BE2C (cell line): ENCODE measurements around the gene NEURL1B.

ENCODE experiments used
- DNase-seq: peaks from one replicate; pipeline ENCODE4 v3.0.0-alpha.2; 2020
- H3K27me3 ChIP-seq: fragments of 250-450 bp; sonication (Bioruptor Pico); 2 replicates; pipeline ENCODE4 v1.5.1; 2020; ENCODE audit warnings: mild to moderate bottlenecking
- H3K36me3 ChIP-seq: fragments of 250-450 bp; sonication (Bioruptor Pico); 2 replicates; pipeline ENCODE4 v1.5.1; 2020; ENCODE audit warnings: mild to moderate bottlenecking
- H3K4me1 ChIP-seq: fragments of 250-450 bp; sonication (Bioruptor Pico); 2 replicates; pipeline ENCODE4 v1.5.1; 2020
- H3K4me3 ChIP-seq: 2 replicates; pipeline ENCODE4 v1.5.1; 2011; ENCODE audit warnings: low read depth, low read length
- H3K9me3 ChIP-seq: fragments of 250-450 bp; sonication (Bioruptor Pico); 2 replicates; pipeline ENCODE4 v1.5.1; 2020
- TF ChIP-seq, protein P1 (sequence below): IDR thresholded peaks from 2 replicates; pipeline ENCODE4 v1.5.1; 2012; ENCODE audit warnings: mild to moderate bottlenecking, low read depth, low read length

The NEURL1B gene

DNA sequence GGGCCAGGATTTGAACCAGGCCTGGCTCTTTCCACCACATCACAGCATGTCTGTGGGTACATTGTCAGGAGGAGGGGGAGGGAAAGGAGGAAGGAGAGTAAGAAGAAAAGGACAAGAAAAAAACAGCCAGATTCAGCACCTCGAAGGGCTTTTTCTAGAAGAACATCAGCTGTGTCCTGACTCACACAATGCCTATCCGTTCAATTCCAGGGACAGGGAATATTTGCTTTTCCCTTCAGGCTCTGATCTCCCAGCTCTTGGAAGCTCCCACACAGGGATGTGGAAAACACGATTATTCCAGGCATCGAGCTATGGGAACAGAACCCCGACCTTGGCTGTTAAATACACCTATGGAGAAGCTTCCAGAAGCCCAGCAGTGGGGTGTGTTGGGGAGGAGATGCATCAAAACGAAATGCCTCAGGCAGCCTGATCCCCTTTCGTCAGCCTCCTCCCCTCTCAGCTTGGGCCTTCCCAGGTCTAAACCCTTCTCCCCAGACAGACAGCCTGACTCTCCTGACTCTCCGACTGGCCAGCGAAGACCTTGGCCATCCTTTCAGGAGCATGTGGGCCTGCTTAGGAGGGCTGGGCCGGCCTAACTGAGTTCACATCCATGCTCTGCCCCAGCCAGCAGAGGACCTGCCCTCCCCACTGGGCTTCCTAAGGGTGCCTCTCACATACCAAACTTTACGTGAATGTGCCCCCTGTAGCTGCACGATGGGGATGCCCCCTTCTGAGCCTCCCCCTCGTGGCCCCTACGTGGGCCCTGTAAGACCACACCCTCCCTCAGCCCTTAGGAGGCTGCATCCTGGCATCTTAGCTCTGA lies 54.4 kb downstream of the NEURL1B start:
- Histone ChIP-seq H3K9me3 (no peaks in the 10 kb centered on the region), H3K4me1 (no peaks in the 10 kb centered on the region; the same call in 1 of the 2 replicates), H3K36me3 (no peaks in the 10 kb centered on the region), H3K4me3 (no peak overlapping the region), H3K27me3 (no peaks in the 10 kb centered on the region)
- TF ChIP-seq, protein P1, sequence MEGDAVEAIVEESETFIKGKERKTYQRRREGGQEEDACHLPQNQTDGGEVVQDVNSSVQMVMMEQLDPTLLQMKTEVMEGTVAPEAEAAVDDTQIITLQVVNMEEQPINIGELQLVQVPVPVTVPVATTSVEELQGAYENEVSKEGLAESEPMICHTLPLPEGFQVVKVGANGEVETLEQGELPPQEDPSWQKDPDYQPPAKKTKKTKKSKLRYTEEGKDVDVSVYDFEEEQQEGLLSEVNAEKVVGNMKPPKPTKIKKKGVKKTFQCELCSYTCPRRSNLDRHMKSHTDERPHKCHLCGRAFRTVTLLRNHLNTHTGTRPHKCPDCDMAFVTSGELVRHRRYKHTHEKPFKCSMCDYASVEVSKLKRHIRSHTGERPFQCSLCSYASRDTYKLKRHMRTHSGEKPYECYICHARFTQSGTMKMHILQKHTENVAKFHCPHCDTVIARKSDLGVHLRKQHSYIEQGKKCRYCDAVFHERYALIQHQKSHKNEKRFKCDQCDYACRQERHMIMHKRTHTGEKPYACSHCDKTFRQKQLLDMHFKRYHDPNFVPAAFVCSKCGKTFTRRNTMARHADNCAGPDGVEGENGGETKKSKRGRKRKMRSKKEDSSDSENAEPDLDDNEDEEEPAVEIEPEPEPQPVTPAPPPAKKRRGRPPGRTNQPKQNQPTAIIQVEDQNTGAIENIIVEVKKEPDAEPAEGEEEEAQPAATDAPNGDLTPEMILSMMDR = no peak
- no peak for DNase-seq

DNA sequence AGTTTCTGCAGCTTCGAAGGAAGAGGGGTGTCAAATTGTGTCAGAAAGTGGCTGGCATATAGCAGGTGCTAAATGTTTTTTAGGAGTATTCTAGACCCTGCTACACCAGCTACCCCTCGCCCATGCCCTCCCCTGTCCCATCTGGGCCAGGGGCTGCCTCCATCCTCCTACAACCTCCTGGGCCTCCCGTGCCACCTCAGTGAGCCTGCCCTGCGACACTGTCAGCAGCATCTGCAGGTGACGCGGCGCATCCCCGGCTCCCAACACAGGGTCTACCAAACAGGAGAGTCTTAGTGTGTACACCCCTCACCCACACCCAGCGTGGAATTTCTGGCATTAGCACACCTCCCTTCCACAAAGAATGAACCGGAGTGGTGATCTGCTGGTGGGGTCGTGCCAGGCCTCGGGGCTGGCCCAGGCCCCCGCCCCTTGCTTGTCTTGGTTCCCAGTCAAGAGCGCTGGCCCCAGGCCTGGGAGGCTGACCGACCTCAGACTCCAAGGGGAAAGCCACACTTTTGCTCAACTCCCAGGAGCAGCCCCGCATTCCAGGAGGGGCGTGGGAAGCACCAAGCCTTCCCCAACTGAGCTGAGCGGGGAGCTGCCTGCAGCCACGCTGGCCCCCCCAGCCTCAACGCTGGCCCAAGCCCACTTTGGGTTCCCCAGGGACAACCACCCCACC lies 55.2 kb downstream of the NEURL1B start:
- TF ChIP-seq, protein P1 = no peak
- Histone ChIP-seq H3K4me1 (no peaks in the 10 kb centered on the region; the same call in 1 of the 2 replicates), H3K36me3 (no peaks in the 10 kb centered on the region), H3K4me3 (no peak overlapping the region), H3K9me3 (no peaks in the 10 kb centered on the region), H3K27me3 (0 out of 2 replicates have a peak, but pooled peaks cover 3% of the 10 kb centered on the region)
- no peak for DNase-seq

GRCh38 chr5:172697123-172698121 lies 56.4 kb downstream of the NEURL1B start:
- no peaks in the 10 kb centered on the region; the same call in 1 of the 2 replicates for H3K4me1 ChIP-seq
- TF ChIP-seq, protein P1 = peak; percentile 90
- H3K4me3 ChIP-seq = peak overlapping the region; percentile 61
- peak; percentile 88 for DNase-seq
- H3K27me3 ChIP-seq = 0 out of 2 replicates have a peak, but pooled peaks cover 5% of the 10 kb centered on the region
- no peaks in the 10 kb centered on the region for H3K9me3 ChIP-seq
- no peaks in the 10 kb centered on the region for H3K36me3 ChIP-seq

DNA sequence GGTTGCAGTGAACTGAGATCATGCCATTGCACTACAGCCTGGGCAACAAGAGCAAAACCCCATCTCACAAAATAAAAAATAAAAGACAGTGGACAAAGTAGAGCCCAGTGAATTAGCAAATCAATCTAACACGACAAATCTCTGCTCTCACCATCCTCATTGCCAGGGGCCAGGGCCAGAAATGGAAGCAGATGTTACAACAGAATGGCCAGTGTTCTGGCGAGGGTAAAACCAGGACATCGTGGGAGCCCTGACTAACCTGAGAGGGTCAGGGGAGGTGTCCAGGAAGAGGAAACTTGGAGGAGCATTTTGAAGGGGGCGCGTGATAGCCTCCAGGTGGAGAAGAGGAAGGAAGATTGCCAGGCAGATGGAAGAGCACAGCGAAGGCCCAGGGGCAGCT lies 58.4 kb downstream of the NEURL1B start:
- Histone ChIP-seq H3K27me3 (0 out of 2 replicates have a peak, but pooled peaks cover 5% of the 10 kb centered on the region), H3K4me3 (no peak overlapping the region), H3K9me3 (no peaks in the 10 kb centered on the region), H3K36me3 (no peaks in the 10 kb centered on the region), H3K4me1 (no peaks in the 10 kb centered on the region; the same call in 1 of the 2 replicates)
- no peak for DNase-seq
- TF ChIP-seq, protein P1 = no peak

- DNase-seq = no peak
- TF ChIP-seq, protein P1 = no peak
- H3K4me3 ChIP-seq = no peak overlapping the region
- H3K27me3 ChIP-seq = 0 out of 2 replicates have a peak, but pooled peaks cover 5% of the 10 kb centered on the region
- no peaks in the 10 kb centered on the region for H3K36me3 ChIP-seq
- no peaks in the 10 kb centered on the region; the same call in 1 of the 2 replicates for H3K4me1 ChIP-seq
- H3K9me3 ChIP-seq = no peaks in the 10 kb centered on the region
Measured at GRCh38 chr5:172699999-172700364, 58.9 kb downstream of the NEURL1B start.
